GM18909 (cell line): ENCODE results near the gene CRYBG2.
A peak's percentile ranks its signal among the peaks of the same experiment; 100 is the strongest.

Experiments
- ATAC-seq: cut with Tn5 transposase; IDR thresholded peaks from one replicate; pipeline ENCODE4 v1.9.1; 2021; ENCODE audit warnings: mild to moderate bottlenecking; ENCODE audit not compliant: unreplicated experiment, poor library complexity

The CRYBG2 gene

DNA sequence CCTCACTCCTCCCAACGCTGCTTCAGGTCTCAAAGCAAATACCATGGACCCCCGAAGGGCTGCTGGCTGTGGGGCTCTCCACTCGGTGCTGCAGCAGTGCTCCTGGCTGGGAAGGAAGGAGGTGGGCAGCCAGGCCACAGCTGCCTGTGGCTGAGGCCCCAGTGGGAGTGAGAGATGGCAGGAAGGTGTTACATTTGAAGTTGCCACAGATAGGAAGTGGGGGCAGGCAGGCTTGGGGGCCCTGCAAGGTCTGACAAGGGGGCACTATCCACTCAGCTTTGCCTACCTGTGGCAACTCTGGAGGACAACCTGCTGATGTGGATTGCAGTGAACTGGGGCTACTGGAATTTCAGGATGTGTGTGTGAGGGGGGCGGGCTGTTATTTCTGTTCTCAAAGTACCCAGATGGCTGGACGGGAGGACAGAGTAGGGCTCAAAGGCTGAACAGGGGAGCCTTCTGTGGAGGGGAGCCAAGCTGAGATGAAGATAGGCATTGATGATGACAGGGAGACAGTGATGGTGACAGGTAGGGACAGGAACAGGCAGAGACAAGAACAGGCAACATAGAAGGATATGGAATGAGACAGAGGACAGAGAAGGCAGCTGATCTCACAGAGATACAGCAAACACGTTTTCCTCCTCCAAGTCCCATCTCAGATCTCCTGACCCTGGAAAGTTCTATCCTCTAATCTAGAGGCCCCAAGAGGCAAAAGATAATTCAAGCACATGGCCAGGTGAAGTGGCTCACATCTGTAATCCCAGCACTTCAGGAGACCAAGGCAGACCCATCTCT lies 16.9 kb upstream of the CRYBG2 start:
- ATAC-seq = no peak

DNA sequence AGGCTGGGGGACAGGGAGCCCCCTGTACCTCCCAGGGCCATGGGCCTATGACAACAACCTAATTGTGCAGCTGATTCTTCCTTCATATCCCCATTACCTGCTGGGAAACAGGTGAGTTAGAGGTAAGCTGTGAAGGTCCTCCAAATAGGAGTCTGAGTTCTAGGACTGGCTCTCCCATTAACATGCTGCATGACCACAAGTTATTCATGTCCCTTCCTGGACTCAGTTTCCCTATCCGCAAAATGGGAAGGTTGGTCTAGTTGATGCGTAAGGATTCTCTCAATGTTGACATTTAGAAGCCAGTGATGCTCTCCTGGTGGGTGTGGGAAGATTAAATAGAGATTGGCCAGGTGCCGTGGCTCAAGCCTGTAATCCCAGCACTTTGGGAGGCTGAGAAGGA lies 14.6 kb upstream of the CRYBG2 start:
- no peak for ATAC-seq

DNA sequence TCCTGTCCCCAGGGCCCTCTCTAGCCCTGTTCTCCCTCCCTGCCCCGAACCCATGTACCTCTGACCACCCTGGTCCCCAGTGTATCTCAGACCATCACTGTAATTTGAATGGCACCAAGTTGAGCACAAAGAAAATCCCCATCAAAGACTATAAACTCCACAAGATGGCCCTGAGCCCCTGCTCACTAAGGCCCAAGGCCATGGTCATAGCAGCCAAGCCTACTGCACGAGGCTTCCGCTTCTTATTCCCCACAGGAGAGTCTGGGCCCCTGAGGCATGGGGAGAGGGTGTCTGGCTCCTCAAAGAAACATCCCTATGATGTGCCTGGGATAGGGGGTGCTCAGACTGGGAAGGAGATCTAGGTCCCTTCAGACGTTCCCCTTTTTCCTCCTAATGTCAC lies 14.1 kb upstream of the CRYBG2 start:
- no peak for ATAC-seq

DNA sequence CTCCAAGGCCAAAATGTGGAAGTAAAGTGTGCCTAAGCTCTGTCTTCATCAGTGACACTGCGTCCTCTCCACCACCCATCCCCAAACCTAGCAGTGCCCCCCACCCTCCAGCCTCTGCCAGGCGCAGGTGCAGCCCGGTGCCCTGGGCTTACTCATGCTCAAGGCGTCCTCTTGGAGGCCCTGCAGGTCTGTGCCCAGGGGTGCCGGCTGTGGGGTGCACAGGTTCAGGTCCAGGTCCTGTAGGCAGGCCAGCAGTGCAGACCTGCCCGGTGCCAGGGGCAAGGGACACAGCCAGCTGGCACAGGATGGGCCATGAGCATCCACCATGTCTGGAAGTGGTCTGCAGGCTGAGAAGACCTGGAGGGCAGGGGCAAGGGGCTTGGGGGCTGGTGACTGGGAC lies 13.5 kb upstream of the CRYBG2 start:
- no peak for ATAC-seq

DNA sequence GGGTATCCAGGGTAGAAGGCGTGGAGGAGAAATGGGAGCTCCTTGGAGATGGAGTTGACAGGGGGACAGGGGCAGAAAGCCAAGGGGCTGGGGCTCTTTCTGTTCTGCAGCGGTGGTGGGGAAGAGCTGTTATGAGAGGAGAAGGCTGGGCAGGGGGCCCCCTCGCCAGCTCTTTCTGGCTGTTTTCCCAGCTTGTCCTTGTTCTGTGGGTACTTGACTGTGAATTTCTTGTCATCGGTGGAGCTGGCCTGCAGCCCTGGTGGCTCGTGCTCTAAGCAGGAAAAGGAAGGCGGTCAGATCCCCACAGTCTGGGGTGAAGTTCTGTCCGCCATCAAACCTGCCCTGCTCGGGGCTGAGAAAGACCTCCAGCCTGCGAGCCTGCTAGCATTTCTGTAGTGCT lies 11.0 kb upstream of the CRYBG2 start:
- ATAC-seq = no peak

DNA sequence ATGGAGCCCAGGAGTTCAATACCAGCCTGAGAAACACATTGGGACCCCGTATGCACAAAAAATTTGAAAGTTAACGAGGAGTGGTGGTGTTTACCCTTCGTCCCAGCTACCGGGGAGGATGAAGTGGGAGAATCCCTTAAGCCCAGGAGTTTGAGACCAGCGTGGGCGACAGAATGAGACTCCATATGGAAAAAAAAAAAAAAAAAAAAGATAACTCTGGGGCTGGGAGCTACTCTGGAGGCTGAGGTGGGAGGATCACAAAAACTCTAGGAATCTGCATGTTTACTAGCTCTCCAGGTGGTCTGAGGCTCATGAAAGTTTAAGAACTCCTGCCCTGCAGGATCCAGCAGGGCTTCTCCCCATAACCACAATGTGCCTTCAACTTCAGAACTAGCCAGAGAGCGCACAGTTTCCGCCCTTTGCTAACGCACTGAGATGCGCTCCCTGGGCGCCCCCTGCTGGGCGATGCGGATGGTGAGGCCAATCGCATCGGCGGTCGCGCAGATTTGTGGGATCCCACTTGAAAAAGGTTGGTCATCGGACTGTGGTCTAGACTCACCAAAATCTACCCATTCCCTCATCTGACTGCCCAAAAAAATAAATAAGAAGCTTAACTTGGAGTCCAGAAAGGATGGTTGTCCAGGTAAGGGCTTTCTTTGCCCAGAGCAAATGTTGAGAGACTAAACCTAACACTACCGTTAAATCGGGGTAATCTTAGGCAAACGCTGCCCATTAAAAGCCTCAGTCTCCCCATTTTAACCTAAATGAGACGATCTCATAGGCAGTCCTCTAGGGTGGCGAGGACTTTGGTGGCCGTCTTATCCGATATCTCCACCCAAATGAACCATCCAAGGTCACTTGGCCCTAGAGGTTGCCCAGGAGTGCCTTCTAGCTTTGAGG lies 9.9 kb upstream of the CRYBG2 start:
- peak; percentile 52 for ATAC-seq

DNA sequence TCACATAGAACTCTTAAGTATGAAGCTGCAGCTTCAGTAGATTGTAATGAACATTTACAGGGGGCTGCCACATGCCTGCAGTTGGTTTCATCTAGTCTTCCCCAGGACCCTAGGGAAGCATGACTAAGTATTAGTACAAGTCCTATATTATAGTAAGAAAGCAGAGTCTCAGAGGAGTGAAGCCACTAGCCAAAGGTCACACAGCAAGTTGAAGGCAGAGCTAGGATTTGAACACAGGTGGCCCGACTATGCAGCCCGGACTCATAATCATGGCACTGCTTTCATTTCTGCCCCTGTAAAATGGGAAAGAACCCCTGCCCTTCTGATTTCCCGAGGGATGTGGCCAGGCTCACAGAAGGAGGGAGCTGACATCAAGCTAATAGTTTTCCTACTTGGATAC lies 8.4 kb upstream of the CRYBG2 start:
- no peak for ATAC-seq

DNA sequence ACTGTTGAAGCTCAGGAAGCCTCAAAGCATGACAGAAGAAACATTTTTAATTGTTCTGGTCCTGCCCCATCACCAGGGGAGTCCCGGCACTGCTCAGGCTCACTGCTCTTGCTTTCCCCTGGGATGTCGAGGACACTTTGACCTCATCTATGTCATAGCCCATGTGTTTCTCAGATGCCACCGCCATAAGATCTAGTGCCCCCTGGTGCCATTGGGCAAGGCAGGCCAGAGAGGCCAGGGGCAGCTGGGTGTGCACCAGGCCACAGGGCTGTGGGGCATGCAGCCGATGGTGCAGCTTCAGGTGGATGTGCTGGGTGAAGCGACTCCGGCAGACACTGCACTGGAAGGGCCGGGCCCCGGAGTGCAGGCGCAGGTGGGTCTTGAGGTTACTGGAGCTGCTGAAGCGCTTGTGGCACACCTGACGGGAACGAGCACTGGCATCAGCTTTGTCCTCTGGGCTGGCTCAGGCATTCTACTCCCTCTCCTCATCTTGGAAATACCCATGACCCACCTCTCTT lies 7.7 kb upstream of the CRYBG2 start:
- ATAC-seq = no peak

DNA sequence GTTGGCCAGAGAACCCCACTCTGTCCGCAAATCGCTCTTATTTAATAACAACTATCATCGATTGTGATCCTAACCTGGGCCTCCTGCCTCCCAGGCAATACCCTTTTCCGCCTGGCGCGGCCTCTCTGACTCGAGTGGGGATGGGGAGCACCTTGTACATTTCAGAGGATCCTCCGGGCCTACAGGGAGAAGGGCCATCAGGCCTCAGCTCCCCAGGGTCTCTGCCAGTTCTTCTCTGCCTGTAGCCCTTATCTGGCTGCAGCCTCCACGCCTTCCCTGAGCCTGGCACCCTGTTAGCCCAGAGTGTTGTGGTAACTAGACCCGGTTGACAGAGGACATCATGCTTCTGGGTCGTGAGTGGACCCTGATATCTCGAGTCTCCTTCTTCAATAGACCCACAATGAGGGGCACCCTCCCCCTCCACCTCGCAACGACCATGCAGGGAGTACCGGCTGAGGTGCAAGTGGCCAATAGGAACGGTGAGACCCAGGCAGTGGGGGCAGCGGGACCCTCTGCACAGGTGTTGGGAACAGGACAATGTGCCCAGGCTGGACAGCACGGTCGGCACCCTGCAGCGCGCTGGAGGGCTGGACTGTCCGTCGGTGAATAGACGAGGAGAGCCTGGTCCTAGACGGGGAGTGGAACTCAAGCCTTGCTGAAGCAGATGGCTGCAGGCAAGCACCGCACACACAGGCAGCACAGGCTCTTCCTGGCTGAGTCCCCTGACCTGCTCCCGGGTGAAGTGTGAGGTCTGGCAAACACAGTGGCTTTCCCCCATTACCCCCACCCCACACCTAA lies 7.1 kb upstream of the CRYBG2 start:
- no peak for ATAC-seq

DNA sequence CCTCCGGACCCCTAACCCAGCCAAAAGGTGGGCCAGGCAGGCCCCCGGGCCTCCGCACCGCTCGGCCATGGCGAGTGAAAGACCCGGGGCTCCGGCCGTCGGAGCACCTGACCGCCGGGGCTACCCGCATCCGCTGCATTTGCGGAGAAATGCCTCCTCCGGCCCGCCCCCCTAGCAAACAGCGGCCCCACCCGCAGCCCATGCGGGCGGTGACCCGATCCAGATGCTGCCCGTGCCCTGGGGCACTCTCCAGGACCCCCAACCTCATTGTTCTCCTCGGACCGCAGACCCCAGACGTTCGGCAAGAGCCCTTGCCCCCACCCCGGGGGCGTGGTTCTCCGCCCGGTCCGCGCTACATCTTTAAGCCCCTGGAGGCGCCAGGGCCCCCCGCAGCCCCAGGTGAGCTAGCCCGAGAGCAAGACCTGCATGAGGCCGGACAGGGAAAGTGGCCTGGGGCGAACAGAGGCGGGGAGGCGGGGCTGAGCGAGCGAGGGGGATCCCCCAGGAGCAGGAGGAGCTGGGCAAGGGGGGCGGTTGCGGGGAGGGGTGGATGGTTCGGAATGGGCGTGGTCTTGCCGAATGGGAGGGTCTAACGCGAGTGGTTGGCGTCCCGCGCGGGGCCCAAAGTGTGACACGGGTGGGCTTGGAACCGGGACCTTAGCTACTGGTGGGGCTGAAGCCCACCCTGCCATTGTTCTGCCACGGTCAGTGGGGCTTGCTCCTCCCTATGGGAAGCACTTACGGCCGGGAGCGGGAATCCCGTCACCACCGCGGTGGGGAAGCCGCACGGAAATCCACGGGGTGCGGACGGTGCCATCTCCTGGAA lies 6.3 kb upstream of the CRYBG2 start:
- no peak for ATAC-seq

DNA sequence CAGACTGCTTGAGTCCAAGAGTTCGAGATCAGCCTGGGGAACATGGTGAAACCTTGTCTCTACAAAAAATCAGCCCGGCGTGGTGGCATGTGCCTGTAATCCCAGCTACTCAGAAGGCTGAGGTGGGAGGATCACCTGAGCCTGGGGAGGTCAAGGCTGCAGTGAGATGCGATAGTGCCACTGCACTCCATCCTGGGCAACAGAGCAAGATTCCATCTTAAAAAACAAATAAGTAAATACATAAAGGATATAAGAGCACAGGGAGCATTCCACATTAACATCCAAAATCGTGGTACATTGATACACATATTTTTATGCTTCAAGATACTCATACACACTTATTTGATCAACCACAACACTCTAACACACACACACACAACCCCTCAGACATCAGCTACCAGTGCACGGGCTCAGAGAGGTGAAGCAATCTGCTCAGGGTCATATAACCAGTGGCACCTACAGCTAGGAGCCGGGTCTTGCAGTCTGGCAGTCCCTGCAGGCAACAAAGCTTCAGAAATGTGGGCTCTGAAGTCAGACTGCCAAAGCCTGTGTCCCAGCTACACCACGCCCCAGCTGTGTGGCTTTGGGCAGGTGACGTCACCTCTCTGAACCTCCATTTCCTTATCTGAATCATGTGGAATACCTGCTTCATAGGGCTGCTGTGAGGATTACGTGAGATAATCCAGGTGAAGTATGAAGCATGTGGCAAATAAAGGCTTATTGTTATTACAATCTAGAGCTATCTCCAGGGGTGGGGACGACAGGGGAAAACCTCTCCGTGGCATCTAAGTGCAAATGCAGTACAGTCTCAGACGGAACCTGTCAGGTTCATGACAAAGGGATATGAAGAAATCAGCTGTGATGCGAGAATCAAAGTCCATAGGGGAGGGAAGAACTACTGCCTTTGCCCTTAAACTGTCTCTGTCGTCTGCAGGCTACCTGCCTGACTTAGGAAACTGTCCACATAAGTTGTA lies 4.8 kb upstream of the CRYBG2 start:
- ATAC-seq = no peak

DNA sequence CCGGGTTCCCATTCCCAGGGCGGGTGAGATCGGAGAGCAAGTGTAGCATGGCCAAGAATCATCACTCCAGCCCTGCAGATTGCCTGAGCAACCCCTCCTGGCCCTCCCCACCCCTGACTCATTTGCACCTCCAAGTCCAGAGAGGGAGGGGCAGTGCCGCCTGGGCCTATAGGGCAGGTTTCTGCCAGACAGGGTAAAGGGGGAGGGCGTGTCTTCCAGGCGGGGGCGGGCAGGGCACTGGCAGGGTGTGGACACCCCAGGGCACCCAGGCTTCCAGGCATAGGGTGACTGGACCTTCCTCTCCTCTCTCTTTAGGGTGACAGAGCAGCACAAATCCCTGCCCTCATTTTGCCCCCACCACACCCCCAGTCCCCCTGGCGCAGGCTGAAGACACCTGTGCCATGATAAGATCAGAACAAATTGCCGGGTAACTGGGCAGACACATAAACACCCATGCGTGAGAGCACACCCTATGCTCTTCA lies 3.2 kb upstream of the CRYBG2 start:
- no peak for ATAC-seq

DNA sequence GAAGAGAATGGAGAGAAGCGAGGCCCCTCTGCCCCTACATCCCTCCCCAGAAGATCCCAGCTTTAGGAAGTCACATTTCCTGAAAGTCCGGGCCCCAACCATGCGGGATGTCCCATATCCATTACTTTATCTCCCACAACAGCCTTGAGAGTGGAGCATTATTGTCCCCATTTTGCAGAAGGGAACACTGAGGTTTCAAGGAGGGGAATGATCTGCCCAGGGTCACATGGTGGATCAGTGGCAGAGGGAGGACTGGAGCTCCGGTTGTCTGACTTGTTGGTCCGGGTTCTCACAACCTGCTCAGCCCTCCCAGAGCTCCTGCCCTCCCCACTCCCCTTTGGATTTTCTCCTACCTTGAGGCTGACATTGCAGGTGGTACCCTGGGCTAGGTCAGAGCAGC lies 2.2 kb upstream of the CRYBG2 start:
- ATAC-seq = no peak

DNA sequence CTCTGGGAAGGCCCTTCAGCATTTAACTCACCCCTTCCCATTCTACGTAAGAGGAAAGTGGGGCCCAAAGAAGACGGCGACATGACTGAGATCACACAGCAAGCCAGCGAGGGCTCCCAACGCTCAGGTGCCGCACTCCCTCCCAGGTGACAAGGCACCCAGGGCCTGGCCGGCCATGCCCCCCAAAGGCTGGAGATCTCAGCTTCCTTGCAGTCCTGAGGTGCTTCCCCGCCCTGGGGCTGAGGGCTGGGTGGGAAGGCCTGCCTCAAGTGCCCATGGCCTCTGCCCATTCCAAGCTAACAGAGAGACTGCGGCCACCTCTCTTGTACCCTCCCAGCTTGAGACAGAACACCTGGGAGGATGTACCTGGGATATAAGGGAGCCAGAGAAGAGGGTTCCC lies 1.0 kb upstream of the CRYBG2 start:
- no peak for ATAC-seq

DNA sequence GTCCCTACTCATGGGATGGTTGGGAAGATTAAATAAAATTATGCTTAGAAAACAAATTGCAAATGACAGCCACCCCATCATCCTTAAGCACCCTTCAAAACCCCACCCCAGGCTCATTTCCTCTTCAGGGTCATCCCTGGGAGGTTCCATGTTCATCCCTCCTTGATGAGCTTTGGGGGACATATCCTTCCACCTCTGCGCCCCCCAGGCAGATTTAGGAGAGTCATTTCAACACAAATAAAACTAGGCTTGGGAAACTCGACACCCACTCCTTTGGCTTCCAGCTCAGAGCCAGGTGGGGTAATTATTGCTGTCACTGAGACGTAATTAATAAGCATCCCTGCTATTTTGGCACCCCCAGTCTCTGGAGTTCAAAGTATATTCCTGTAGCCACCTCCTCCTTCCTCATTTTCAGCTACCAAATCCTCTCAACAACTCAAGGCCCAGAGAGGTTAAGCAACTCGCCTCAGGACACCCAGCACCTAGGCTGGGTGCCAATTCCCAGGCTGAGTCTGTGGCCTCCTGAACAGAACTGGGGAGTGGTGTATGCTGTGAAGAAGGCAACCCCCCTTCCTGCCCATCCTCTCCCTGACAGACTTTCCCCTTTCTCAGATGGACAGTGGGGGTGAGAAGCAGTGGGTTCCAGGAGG lies 595 bp downstream of the CRYBG2 start:
- no peak for ATAC-seq

DNA sequence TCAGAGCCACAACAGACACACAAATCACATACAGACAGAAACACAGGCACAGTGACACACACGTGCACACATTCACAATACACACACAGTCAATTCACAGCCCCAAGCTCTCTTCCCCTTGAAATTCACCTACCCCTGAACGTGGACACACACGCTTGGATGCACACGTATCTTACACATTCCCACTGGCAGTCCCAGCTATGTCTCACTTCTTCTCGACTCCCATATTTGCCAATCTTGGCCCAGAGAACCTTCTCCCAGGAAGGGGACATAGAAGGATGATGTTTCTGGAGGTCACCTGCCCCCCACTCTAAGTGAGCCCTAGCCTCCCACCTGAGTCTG lies 1.6 kb downstream of the CRYBG2 start:
- ATAC-seq = no peak

DNA sequence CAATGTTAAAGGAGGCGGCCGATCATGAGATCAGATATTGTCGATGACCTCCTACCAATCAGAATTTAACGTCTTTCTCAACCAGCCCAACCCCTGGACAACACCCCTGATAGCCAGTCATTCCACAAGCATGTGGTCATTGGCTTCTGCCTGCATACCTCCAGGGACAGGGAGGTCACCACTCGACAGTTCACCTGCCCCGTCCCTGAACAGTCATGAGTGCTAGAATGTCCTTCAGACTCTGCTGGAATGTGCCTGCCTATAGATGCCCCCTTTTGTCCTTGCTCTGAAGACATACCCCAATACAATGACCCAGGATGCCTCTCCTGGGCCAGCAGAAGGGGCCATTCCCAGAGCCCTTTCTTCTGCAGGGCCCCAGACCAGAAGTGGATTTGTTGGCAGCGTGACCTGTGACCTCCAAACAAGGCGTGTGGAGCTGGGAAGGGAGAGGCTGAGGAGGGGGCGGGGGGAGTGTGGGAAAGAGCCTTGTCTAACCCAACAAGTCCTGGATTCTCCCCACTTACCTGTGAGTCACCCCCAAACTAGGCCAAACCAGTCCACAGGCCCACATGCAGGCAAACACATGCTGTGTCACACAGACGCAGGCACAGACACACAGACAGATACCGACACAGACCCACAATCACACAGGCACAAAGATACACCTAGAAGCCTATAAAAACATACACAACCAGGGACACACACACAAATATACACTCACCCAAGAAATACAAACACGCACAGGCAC lies 2.2 kb downstream of the CRYBG2 start:
- no peak for ATAC-seq
